ENCODE measurements around the gene ASPSCR1. TPM values are rescaled to one million over a fixed set of nuclear protein-coding genes. Genes with fewer than 3 reads are reported as not detected.

Gene ASPSCR1
- total and polyA plus RNA-seq, 10 of the 15 experiments (the other 5 are each of a cell fraction or from before 2014, with no cell fraction given) = 1.5 to 48.4 (median 25.4) TPM

DNA sequence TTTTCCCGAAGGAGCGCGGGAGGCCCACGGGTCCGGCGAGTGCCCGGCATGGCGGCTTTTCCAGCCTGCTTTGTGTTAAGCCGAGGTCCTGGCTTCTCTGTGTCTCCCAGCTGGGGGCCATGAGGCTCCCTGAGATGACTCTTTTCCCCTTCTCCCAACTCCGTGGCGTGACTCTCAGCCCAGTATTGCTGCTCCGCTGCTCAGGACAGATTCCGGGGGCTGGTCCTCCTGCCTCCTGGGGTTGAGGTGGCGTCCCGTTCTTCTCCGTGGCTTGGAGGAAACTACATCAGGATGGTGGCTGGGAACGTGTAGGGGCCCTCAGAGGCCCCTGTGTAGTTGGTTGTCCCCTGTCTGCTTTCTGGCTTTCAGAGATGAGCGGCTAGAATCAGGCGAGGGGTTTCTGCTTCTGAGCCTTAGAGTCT, 75.2 kb downstream of the ASPSCR1 start:
- 10% methylated on average over 19 of the region's 19 CpGs for WGBS (ENCODE audit: insufficient coverage, insufficient replicate concordance, low lambda C conversion rate, missing lambda C conversion rate)
- peaks cover 14% of the 10 kb centered on the region for H3K79me2 ChIP-seq (ENCODE audit: control insufficient read depth, insufficient read depth, low read length)
- TF ChIP-seq FOXK2 (IDR thresholded peaks at IDR 0.05) = no peak
- TF ChIP-seq, protein P1, sequence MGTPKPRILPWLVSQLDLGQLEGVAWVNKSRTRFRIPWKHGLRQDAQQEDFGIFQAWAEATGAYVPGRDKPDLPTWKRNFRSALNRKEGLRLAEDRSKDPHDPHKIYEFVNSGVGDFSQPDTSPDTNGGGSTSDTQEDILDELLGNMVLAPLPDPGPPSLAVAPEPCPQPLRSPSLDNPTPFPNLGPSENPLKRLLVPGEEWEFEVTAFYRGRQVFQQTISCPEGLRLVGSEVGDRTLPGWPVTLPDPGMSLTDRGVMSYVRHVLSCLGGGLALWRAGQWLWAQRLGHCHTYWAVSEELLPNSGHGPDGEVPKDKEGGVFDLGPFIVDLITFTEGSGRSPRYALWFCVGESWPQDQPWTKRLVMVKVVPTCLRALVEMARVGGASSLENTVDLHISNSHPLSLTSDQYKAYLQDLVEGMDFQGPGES (IDR thresholded peaks at IDR 0.05) = no peak
- no peak for TF ChIP-seq POLR2AphosphoS5 (IDR thresholded peaks at IDR 0.05; ENCODE audit: low read length)
- TF ChIP-seq, protein P2, sequence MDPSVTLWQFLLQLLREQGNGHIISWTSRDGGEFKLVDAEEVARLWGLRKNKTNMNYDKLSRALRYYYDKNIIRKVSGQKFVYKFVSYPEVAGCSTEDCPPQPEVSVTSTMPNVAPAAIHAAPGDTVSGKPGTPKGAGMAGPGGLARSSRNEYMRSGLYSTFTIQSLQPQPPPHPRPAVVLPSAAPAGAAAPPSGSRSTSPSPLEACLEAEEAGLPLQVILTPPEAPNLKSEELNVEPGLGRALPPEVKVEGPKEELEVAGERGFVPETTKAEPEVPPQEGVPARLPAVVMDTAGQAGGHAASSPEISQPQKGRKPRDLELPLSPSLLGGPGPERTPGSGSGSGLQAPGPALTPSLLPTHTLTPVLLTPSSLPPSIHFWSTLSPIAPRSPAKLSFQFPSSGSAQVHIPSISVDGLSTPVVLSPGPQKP (IDR thresholded peaks at IDR 0.05; ENCODE audit: low read depth, low read length) = no peak
- TF ChIP-seq NFXL1 (IDR thresholded peaks at IDR 0.05; ENCODE audit: borderline replicate concordance) = no peak
- no peak for TF ChIP-seq SMC3 (IDR thresholded peaks at IDR 0.05; ENCODE audit: borderline replicate concordance, low read length)
- no peak for TF ChIP-seq CHD2 (IDR thresholded peaks at IDR 0.05; ENCODE audit: borderline replicate concordance, low read depth, low read length)
- no peak for TF ChIP-seq EP300 (IDR thresholded peaks at IDR 0.05; ENCODE audit: borderline replicate concordance in 1 of 2, control insufficient read depth in 1 of 2, low read depth in 2 of 2, low read length in 2 of 2)
- TF ChIP-seq, protein P3, sequence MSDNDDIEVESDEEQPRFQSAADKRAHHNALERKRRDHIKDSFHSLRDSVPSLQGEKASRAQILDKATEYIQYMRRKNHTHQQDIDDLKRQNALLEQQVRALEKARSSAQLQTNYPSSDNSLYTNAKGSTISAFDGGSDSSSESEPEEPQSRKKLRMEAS (IDR thresholded peaks at IDR 0.05; ENCODE audit: low read depth, low read length) = no peak
- TF ChIP-seq, protein P4, sequence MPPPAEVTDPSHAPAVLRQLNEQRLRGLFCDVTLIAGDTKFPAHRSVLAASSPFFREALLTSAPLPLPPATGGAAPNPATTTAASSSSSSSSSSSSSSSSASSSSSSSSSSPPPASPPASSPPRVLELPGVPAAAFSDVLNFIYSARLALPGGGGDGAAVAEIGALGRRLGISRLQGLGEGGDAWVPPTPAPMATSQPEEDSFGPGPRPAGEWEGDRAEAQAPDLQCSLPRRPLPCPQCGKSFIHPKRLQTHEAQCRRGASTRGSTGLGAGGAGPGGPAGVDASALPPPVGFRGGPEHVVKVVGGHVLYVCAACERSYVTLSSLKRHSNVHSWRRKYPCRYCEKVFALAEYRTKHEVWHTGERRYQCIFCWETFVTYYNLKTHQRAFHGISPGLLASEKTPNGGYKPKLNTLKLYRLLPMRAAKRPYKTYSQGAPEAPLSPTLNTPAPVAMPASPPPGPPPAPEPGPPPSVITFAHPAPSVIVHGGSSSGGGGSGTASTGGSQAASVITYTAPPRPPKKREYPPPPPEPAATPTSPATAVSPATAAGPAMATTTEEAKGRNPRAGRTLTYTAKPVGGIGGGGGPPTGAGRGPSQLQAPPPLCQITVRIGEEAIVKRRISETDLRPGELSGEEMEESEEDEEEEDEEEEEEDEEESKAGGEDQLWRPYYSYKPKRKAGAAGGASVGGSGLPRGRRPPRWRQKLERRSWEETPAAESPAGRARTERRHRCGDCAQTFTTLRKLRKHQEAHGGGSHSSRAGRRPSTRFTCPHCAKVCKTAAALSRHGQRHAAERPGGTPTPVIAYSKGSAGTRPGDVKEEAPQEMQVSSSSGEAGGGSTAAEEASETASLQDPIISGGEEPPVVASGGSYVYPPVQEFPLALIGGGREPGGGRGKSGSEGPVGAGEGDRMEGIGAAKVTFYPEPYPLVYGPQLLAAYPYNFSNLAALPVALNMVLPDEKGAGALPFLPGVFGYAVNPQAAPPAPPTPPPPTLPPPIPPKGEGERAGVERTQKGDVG (CRISPR knock-in tag; IDR thresholded peaks at IDR 0.05) = no peak
- TF ChIP-seq BMI1 (IDR thresholded peaks at IDR 0.05; ENCODE audit: borderline replicate concordance) = no peak
- no peak for TF ChIP-seq DPF2 (IDR thresholded peaks at IDR 0.05)
- no peak for TF ChIP-seq ESRRA (IDR thresholded peaks at IDR 0.05; ENCODE audit: low read length)
- no peak for TF ChIP-seq POLR2A (IDR thresholded peaks at IDR 0.05; ENCODE audit: low read depth, low read length)

More for the DNA sequence above, 75.2 kb downstream of the ASPSCR1 start:
- H3K36me3 ChIP-seq (ENCODE audit: control insufficient read depth in 2 of 2, insufficient read depth in 2 of 2, low read length in 1 of 2) = peaks cover 0 to 17% of the 10 kb centered on the region in 2 experiments
- peak overlapping the region; percentile 64 for H3K4me2 ChIP-seq (ENCODE audit: control insufficient read depth, insufficient read depth)
- H3K27ac ChIP-seq (ENCODE audit: control insufficient read depth, insufficient read depth) = peak overlapping the region; percentile 52; the same call in 1 of the 2 replicates
- peaks cover 4% of the 10 kb centered on the region for H3K4me1 ChIP-seq (ENCODE audit: control insufficient read depth, insufficient read depth, low read length)
- intact Hi-C loops (cut with micrococcal nuclease; ENCODE audit: unreplicated experiment) (loop anchor here (5.0 kb wide), 1 partner anchor 45 kb away; the partner anchor contains the start of gene FASN), in situ Hi-C loops (cut with MboI) (no loop called here)
- H4K20me1 ChIP-seq (ENCODE audit: control insufficient read depth, insufficient read depth) = no peaks in the 10 kb centered on the region
- ATAC-seq (no peak), DNase-seq (ENCODE audit: low read depth, low spot score) (no peak), FAIRE-seq (no peak)
- H3K27me3 ChIP-seq (replicated peaks in 1 of 2; ENCODE audit: control insufficient read depth in 2 of 2, insufficient read depth in 2 of 2, low read length in 1 of 2) = no peaks in the 10 kb centered on the region
- no peak overlapping the region for H2AFZ ChIP-seq (ENCODE audit: control insufficient read depth, low read depth, low read length)
- SMC1A ChIA-PET (ENCODE audit: uncharacterized antibody, unreplicated experiment) = interaction anchor here (0.7 kb wide), 1 partner anchor 20 kb away, joined by 3 read pairs; no protein-coding TSS in a partner anchor
- no TSS peak for BruUV-seq (replicated peaks)
- RAD21 ChIA-PET (ENCODE audit: unreplicated experiment) = interaction anchor here (1.0 kb wide), 1 partner anchor 53 kb away, joined by 3 read pairs; no protein-coding TSS in a partner anchor
- H3K4me3 ChIP-seq = peak overlapping the region; percentile 83
- CTCF ChIA-PET = no interaction called here
- peak overlapping the region; percentile 80 for H3K9ac ChIP-seq (ENCODE audit: control insufficient read depth, insufficient read depth, low read length)
- POLR2A ChIA-PET = no interaction called here
- no peaks in the 10 kb centered on the region for H3K9me3 ChIP-seq (replicated peaks; ENCODE audit: control insufficient read depth, insufficient read depth, low read length)
